KBM-7 (cell line): Measurements from ENCODE around the gene AGPAT2.

ENCODE experiments used
- DNase-seq: peaks from one replicate; pipeline ENCODE4 v3.0.0-alpha.2; 2015
- in situ Hi-C: fragments of 300-500 bp; cut with MboI; formaldehyde crosslinking; loops from 2 replicates; pipeline ENCODE4 v1.14.3; 2020; ENCODE audit warnings: low sequenced_read_pairs, low pct_unique_long_range_greater_than_20kb, mixed read lengths

The AGPAT2 gene

DNA sequence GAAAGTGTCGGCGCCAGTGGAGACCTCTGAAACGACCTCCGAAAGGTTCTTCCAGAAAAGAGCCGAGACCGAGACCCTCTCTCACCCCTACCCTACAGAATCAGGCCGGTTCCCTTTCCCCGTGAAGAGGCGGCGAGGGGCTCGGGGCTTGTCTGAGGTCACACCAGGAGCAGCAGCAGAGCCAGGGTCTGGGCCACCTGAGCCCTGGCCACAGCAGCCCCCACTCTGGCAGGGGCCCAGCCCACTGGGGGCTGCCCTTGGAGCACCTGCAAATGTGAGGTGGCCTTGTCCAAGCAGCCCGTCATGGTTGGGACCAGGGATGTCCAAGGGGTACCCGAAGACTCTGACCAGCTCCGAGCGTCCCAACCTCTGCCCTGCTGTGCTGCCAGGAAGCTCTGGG is 9.2 kb downstream of the AGPAT2 start:
- in situ Hi-C loops: no loop called here
- no peak for DNase-seq

GRCh38 chr9:136676920-136677686 is 10.2 kb downstream of the AGPAT2 start:
- no peak for DNase-seq
- in situ Hi-C loops: no loop called here

DNA sequence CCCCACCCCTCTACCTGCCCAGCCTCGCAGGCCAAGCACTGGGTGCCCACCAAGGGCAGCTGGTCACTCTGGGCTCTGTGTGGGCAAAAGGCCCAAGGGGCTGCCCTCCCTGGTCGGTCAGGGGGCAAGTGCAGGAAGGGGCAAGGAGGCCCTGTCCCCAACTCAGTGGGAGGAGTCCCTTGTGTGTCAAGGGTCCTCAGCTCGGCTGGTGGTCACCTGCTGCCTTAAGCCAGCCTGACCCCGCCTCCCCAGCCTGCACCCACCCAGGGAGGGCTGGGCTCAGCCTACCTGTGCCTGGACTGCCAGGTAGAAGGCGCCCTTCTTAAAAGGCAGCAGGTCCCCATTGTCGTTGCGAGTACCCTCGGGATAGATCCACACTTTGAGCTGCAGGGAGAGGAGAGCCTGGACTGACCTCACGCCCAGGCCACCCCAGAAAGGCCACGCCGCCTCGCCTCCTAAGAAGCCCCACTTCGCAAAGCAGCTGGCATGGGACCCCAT is 10.9 kb downstream of the AGPAT2 start:
- in situ Hi-C loops: no loop called here

GRCh38 chr9:136675477-136676296 is 11.6 kb downstream of the AGPAT2 start:
- no peak for DNase-seq
- in situ Hi-C loops: no loop called here

More for the DNA sequence above, 10.9 kb downstream of the AGPAT2 start:
- DNase-seq: no peak

- DNase-seq: no peak
- in situ Hi-C loops: no loop called here
These were observed 12.4 kb downstream of the AGPAT2 start for GRCh38 chr9:136674786-136675349.

GRCh38 chr9:136673975-136674785 is 13.1 kb downstream of the AGPAT2 start:
- in situ Hi-C loops: no loop called here
- DNase-seq: no peak

DNA sequence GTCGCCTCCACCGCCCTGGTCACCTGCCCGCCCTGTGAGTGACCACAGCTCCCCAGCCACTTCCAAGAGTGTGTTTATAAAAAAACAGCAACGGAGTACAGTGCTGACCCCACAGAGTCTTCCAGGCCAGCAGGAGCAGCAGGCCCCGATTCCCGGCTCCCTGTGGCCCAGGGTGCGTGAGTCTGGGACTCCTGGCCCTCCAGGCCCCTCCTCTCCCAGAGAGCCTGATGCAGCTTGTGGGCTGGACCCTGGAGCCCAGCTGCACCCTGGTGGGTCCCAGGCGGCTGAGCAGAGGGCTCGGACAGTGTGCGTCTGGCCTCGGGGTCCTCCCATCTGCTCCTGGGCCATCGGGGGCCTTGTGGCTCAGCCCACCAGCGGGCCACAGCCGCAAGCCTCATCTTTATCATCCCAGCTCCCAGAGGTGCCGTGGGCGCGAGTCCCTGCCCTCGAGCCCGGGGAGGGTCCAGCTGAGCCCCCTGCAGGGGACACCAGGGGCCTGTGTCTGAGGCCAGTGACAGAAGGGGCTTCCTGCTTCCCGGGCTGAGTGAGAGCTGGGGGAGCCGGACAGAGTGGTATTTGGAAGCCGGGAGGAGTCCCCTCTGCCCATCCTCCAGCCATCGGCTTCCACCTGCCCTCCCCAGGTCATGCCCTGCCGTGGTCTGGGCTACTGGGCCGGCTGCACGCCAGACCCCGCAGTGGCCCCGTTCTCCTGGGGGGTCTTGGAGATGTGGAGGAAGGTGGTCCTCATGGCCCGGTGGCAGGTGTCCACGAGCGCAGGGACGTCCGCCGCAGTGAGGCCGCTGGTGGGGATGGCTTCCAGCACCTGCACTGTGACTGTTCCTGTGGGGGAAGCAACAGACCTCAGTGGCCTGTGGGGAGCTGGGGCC is 13.9 kb downstream of the AGPAT2 start:
- in situ Hi-C loops: no loop called here

GRCh38 chr9:136672431-136673087 is 14.7 kb downstream of the AGPAT2 start:
- no peak for DNase-seq
- in situ Hi-C loops: no loop called here

More for the DNA sequence above, 13.9 kb downstream of the AGPAT2 start:
- no peak for DNase-seq

GRCh38 chr9:136671646-136672430 is 15.4 kb downstream of the AGPAT2 start:
- DNase-seq: no peak
- in situ Hi-C loops: no loop called here

- in situ Hi-C loops: no loop called here
- no peak for DNase-seq
These were observed 16.0 kb downstream of the AGPAT2 start for GRCh38 chr9:136671254-136671614.

GRCh38 chr9:136670576-136671253 is 16.5 kb downstream of the AGPAT2 start:
- in situ Hi-C loops: no loop called here
- DNase-seq: no peak

DNA sequence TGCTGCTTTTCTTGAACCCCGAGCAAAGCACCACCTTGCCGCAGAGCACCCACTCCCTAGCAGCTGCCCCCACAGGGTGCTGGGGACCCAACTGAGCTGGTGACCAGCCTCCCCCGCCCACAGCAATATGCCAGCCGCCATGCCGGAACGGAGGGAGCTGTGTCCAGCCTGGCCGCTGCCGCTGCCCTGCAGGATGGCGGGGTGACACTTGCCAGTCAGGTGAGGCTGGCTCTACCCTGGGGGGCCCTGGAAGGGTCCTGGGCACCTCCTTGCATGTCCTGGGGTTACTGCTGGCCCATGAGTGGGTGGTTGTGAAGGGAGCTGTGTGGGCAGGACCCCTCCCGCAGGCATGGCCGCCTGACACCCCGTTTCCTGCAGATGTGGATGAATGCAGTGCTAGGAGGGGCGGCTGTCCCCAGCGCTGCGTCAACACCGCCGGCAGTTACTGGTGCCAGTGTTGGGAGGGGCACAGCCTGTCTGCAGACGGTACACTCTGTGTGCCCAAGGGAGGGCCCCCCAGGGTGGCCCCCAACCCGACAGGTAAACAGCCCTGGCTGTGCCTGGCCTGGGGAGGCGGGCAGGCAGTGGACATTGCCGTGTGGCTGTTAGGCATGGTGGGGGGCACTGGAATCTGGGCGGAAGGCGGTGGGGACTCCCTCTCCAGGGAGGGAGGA is 17.3 kb downstream of the AGPAT2 start:
- DNase-seq: no peak
- in situ Hi-C loops: no loop called here

DNA sequence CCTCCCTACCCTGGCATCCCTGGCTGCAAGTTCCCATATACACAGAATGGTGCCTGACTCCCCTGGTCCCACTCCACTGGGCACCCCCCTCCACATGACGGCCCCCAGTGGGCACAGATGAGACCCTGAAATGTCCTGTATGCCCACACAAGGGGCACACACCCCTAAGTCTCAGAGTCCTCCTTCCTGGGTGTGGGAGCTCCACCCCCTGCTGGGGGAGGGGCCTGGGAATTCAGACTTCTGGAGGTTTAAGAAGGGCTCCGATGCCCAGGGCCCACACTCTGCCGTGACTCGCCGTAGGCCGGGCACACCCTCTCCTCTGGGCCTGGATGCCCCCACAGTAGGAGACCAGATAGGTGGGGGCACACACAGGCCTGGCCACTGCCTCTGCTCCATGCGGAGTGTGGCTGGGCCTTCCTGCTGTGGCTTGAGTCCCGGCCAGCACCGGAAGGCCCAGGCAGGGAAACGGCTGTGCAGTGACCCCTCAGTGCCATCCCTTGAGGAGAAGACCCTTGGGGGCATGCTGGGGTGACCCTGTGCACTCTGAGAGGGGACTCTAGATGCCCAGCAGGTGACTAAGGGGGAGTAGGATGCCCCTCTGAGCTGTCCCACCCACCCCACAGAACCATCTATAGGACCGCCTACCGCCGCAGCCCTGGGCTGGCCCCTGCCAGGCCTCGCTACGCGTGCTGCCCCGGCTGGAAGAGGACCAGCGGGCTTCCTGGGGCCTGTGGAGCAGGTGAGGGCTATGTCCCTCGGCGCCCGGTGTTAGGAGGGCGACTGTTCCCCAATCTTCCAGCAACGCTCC is 18.1 kb downstream of the AGPAT2 start:
- in situ Hi-C loops: no loop called here
- DNase-seq: no peak

- in situ Hi-C loops: no loop called here
- no peak for DNase-seq
These were observed 19.1 kb downstream of the AGPAT2 start for GRCh38 chr9:136667940-136668760.
